SJCRH30 (cell line): ENCODE measurements around the gene FMO2. TPM values are rescaled to one million over a fixed set of nuclear protein-coding genes. Genes with fewer than 3 reads are reported as not detected.

Experiments used
- DNase-seq, 2 experiments: peaks; one replicate each; pipeline ENCODE4 v3.0.0-alpha.2; 2015 to 2020
- H3K27ac ChIP-seq: fragments of 250-450 bp; sonication (Bioruptor Pico); 2 replicates; pipeline ENCODE4 v1.5.1; 2020; ENCODE audit warnings: mild to moderate bottlenecking, moderate library complexity
- H3K27me3 ChIP-seq: fragments of 250-450 bp; sonication (Bioruptor Pico); 2 replicates; pipeline ENCODE4 v1.5.1; 2020; ENCODE audit warnings: mild to moderate bottlenecking, moderate library complexity
- H3K36me3 ChIP-seq: fragments of 250-450 bp; sonication (Bioruptor Pico); 2 replicates; pipeline ENCODE4 v1.5.1; 2020; ENCODE audit warnings: mild to moderate bottlenecking, moderate library complexity
- H3K4me1 ChIP-seq: fragments of 250-450 bp; sonication (Bioruptor Pico); 2 replicates; pipeline ENCODE4 v1.5.1; 2020; ENCODE audit warnings: mild to moderate bottlenecking, moderate library complexity
- H3K4me3 ChIP-seq: fragments of 250-450 bp; sonication (Bioruptor Pico); 2 replicates; pipeline ENCODE4 v1.5.1; 2020; ENCODE audit warnings: mild to moderate bottlenecking, moderate library complexity
- H3K9me3 ChIP-seq: fragments of 250-450 bp; sonication (Bioruptor Pico); replicated peaks from 2 replicates; pipeline ENCODE4 v1.5.1; 2020; ENCODE audit warnings: mild to moderate bottlenecking, moderate library complexity
- total RNA-seq: library from RNA; depleted of rRNA; stranded (reverse); fragments of >200 nt; shearing (Covaris generic); gene quantifications from 2 replicates; pipeline ENCODE4 v1.2.3, GENCODE V29; 2014; rRNA removed

FMO2 gene
- not detected in 2 replicates for total RNA-seq

DNA sequence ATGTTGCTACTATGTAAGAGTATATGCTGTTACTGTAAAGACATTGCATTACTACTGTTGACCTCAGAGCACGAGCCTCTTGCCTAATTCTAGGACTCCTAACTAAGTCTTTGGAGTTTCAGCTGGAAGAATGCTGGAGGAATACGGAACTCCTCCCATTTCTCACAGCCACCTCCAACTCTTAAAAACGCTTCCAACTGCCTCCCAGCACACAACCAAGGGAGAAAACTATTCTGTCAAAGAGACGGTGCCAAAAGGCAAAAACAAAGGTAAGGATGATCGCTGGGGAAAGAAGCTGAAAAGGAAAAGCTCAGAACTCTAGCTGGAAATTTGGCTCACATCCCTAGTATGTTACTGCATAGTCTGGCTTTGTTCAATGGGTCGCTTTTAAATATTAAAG is at the start of gene FMO2:
FMO2 (plus strand) TSS at position 210 of the 400 bp plus-strand sequence. CDS start 414 bp downstream, outside the sequence.
- no peaks in the 10 kb centered on the region for H3K4me1 ChIP-seq
- H3K36me3 ChIP-seq, result no peaks in the 10 kb centered on the region; the same call in 1 of the 2 replicates
- H3K27me3 ChIP-seq, result no peaks in the 10 kb centered on the region
- H3K9me3 ChIP-seq, result no peaks in the 10 kb centered on the region
- H3K4me3 ChIP-seq, result no peak within 1 kb of the TSS
- no peak for DNase-seq
- no peak within 1 kb of the TSS for H3K27ac ChIP-seq

- Histone ChIP-seq H3K4me1 (peaks cover 22% of the 10 kb centered on the region), H3K9me3 (no peaks in the 10 kb centered on the region), H3K27me3 (no peaks in the 10 kb centered on the region), H3K4me3 (no peak overlapping the region), H3K27ac (no peak overlapping the region), H3K36me3 (no peaks in the 10 kb centered on the region)
- DNase-seq, result peak in 1 of 2 experiments; percentile 5
These were observed 47.5 kb upstream of the FMO2 start for GRCh38 chr1:171137580-171137979.

DNA sequence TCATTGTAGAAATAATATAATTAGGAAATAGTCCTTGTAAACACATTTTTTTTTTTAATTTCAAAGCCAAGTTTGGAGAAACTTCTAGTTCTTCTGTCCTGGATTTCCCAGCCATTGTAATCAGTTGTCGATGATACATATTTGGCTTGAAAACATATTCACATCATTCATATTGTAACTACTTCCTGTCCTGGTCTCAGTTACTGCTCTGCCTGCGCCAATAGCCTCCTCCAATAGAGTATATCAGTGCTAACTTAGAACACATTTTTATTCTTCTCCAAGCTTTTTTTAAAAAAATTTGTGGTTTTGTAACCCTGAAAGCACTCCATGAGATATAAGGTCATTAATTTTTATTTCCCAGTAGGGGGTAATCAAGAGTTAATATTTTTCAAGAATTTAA is 46.1 kb upstream of the FMO2 start:
- Histone ChIP-seq H3K4me3 (no peak overlapping the region), H3K36me3 (no peaks in the 10 kb centered on the region), H3K9me3 (no peaks in the 10 kb centered on the region), H3K27me3 (no peaks in the 10 kb centered on the region), H3K27ac (no peak overlapping the region), H3K4me1 (peaks cover 22% of the 10 kb centered on the region)
- DNase-seq, result no peak

- H3K9me3 ChIP-seq, result no peaks in the 10 kb centered on the region
- H3K27me3 ChIP-seq, result no peaks in the 10 kb centered on the region
- H3K4me3 ChIP-seq, result no peak overlapping the region
- no peak overlapping the region for H3K27ac ChIP-seq
- peak in 1 of 2 experiments; percentile 9 for DNase-seq
- H3K4me1 ChIP-seq, result peaks cover 22% of the 10 kb centered on the region
- no peaks in the 10 kb centered on the region for H3K36me3 ChIP-seq
These were observed 45.2 kb upstream of the FMO2 start for GRCh38 chr1:171139890-171140289.

- H3K9me3 ChIP-seq, result no peaks in the 10 kb centered on the region
- DNase-seq, result no peak
- no peaks in the 10 kb centered on the region for H3K27me3 ChIP-seq
- no peak overlapping the region for H3K27ac ChIP-seq
- no peak overlapping the region for H3K4me3 ChIP-seq
- H3K4me1 ChIP-seq, result peaks cover 22% of the 10 kb centered on the region
- no peaks in the 10 kb centered on the region for H3K36me3 ChIP-seq
These were observed 44.7 kb upstream of the FMO2 start for GRCh38 chr1:171140401-171140800.

- Histone ChIP-seq H3K27ac (peak overlapping the region; percentile 36), H3K36me3 (no peaks in the 10 kb centered on the region)
- DNase-seq, result peak in 1 of 2 experiments; percentile 53
These were observed 44.0 kb upstream of the FMO2 start for GRCh38 chr1:171140956-171141687.

GRCh38 chr1:171141688-171142415 is 43.2 kb upstream of the FMO2 start:
- Histone ChIP-seq H3K36me3 (no peaks in the 10 kb centered on the region), H3K9me3 (no peaks in the 10 kb centered on the region), H3K4me3 (no peak overlapping the region), H3K4me1 (peaks cover 22% of the 10 kb centered on the region), H3K27ac (peak overlapping the region; percentile 36), H3K27me3 (no peaks in the 10 kb centered on the region)
- peak; percentile 22 to 58 for DNase-seq

More at GRCh38 chr1:171140956-171141687, 44.0 kb upstream of the FMO2 start:
- Histone ChIP-seq H3K4me3 (no peak overlapping the region), H3K4me1 (peaks cover 22% of the 10 kb centered on the region), H3K9me3 (no peaks in the 10 kb centered on the region), H3K27me3 (no peaks in the 10 kb centered on the region)

- peak in 1 of 2 experiments; percentile 36 for DNase-seq
These were observed 42.4 kb upstream of the FMO2 start for GRCh38 chr1:171142416-171143385.

GRCh38 chr1:171150156-171150555 is 34.9 kb upstream of the FMO2 start:
- H3K27ac ChIP-seq, result no peak overlapping the region
- DNase-seq, result no peak
- no peak overlapping the region for H3K4me3 ChIP-seq
- H3K27me3 ChIP-seq, result no peaks in the 10 kb centered on the region
- no peaks in the 10 kb centered on the region for H3K36me3 ChIP-seq
- no peaks in the 10 kb centered on the region for H3K9me3 ChIP-seq
- H3K4me1 ChIP-seq, result no peaks in the 10 kb centered on the region

More at GRCh38 chr1:171142416-171143385, 42.4 kb upstream of the FMO2 start:
- Histone ChIP-seq H3K27me3 (no peaks in the 10 kb centered on the region), H3K4me1 (peaks cover 15% of the 10 kb centered on the region), H3K36me3 (no peaks in the 10 kb centered on the region), H3K27ac (peak overlapping the region; percentile 36), H3K4me3 (no peak overlapping the region), H3K9me3 (no peaks in the 10 kb centered on the region)

DNA sequence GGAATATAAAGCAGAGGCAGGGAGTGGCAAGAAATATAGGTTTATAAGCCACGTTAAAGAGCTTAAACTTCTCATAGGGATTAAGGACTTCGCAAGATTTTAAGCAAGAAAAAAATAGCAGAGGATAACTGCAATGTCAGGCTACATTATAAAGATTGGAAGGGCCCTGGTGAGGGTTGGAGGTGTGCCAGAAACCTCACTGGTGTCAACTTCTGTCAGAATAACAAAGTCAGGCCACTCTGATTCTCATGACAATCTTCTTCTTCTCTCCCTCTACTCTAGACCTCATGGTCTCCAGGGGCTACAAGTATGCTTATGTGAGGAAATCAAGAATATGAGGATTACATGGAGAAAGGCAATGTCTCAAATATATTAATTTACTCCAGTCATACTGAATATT is 32.6 kb upstream of the FMO2 start:
- peak in 1 of 2 experiments; percentile 9 for DNase-seq

DNA sequence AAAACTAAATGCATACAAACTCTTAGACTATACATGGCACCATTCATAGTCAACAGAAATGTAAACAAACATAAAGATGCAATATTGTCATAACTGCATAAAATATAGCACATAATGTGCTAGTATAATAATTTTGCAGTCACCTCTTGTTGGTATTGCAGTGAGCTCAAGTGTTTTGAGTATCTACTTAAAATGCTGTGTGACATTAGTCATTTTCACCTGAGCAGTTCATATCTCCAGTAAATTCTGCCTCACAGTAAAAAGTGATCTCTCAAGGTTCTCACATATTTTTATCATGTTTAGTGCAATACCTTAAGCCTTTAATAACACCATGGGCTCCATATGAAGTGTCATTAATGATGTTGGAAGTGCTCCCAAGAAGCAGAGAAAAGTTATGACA is 29.6 kb upstream of the FMO2 start:
- no peaks in the 10 kb centered on the region for H3K4me1 ChIP-seq
- H3K4me3 ChIP-seq, result no peak overlapping the region
- no peaks in the 10 kb centered on the region for H3K36me3 ChIP-seq
- H3K9me3 ChIP-seq, result no peaks in the 10 kb centered on the region
- no peaks in the 10 kb centered on the region for H3K27me3 ChIP-seq
- no peak overlapping the region for H3K27ac ChIP-seq
- DNase-seq, result no peak

More for the DNA sequence above, 32.6 kb upstream of the FMO2 start:
- H3K27ac ChIP-seq, result no peak overlapping the region
- H3K4me1 ChIP-seq, result no peaks in the 10 kb centered on the region
- H3K36me3 ChIP-seq, result no peaks in the 10 kb centered on the region
- H3K9me3 ChIP-seq, result no peaks in the 10 kb centered on the region
- no peaks in the 10 kb centered on the region for H3K27me3 ChIP-seq
- H3K4me3 ChIP-seq, result no peak overlapping the region

- H3K4me1 ChIP-seq, result no peaks in the 10 kb centered on the region
- DNase-seq, result no peak
- H3K4me3 ChIP-seq, result no peak overlapping the region
These were observed 27.0 kb upstream of the FMO2 start for GRCh38 chr1:171158096-171158495.

DNA sequence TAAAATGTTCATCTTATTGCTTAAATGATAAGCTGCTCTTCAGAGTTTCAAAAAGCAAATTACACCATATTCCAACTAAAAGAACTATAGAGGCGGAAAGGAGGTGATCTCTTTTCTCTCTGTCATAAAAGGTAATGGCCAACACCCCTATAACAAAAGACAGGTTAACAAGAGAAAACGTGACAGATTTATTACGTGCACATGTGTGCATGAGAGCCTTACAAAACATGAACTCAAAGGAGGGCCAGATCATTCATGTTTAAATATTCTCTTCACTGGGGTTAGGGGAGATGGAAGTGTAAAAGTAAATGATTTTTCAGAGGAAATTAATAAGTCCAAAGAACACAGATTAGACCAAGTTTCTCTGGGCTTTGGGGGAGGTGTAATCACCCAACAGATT is 26.5 kb upstream of the FMO2 start:
- H3K4me3 ChIP-seq, result no peak overlapping the region
- no peaks in the 10 kb centered on the region for H3K4me1 ChIP-seq
- no peaks in the 10 kb centered on the region for H3K27me3 ChIP-seq
- H3K27ac ChIP-seq, result no peak overlapping the region
- no peaks in the 10 kb centered on the region for H3K9me3 ChIP-seq
- DNase-seq, result no peak
- H3K36me3 ChIP-seq, result no peaks in the 10 kb centered on the region

More at GRCh38 chr1:171158096-171158495, 27.0 kb upstream of the FMO2 start:
- Histone ChIP-seq H3K9me3 (no peaks in the 10 kb centered on the region), H3K27ac (no peak overlapping the region), H3K27me3 (no peaks in the 10 kb centered on the region), H3K36me3 (no peaks in the 10 kb centered on the region)

GRCh38 chr1:171159148-171159547 is 26.0 kb upstream of the FMO2 start:
- no peak overlapping the region for H3K27ac ChIP-seq
- H3K27me3 ChIP-seq, result no peaks in the 10 kb centered on the region
- DNase-seq, result no peak
- H3K4me3 ChIP-seq, result no peak overlapping the region
- no peaks in the 10 kb centered on the region for H3K9me3 ChIP-seq
- H3K4me1 ChIP-seq, result no peaks in the 10 kb centered on the region
- H3K36me3 ChIP-seq, result no peaks in the 10 kb centered on the region
